HCT116 (cell line): ENCODE measurements around the gene RAB21.

Source experiments
- CEBPB ChIP-seq: IDR thresholded peaks from 2 replicates; pipeline ENCODE4 v1.6.1; 2012; ENCODE audit warnings: low read depth
- EGR1 ChIP-seq: IDR thresholded peaks from 2 replicates; pipeline ENCODE4 v1.6.1; 2012; ENCODE audit warnings: low read depth
- POLR2A ChIP-seq: IDR thresholded peaks from 2 replicates; pipeline ENCODE4 v1.7.0; 2011; ENCODE audit warnings: borderline replicate concordance; ENCODE audit not compliant: insufficient read depth, insufficient read length; ENCODE audit errors: extremely low read depth
- POLR2AphosphoS5 ChIP-seq: IDR thresholded peaks from 2 replicates; pipeline ENCODE4 v1.6.1; 2011; ENCODE audit warnings: mild to moderate bottlenecking, low read depth, low read length, moderate library complexity
- ZNF274 ChIP-seq: fragments of 200-500 bp; sonication (Bioruptor generic); IDR thresholded peaks from 2 replicates; pipeline ENCODE4 v1.6.1; 2014; ENCODE audit warnings: mild to moderate bottlenecking, low read depth, low read length, inconsistent platforms
- TF ChIP-seq, protein P1 (sequence below), 3 experiments: fragments of 200-600 bp in 1 of 3; sonication (generic) in 1 of 3; IDR thresholded peaks in 2 of 3; conservative IDR thresholded peaks in 1 of 3; 2 replicates each; pipeline ENCODE4 v1.5.1; 2012 to 2017; ENCODE audit warnings: low read depth in 2 of 3, low read length in 2 of 3, antibody characterized with exemption in 1 of 3, borderline replicate concordance in 1 of 3, control low read depth in 1 of 3, mild to moderate bottlenecking in 1 of 3, mixed read lengths in 1 of 3, mixed run types in 1 of 3, moderate library complexity in 1 of 3; ENCODE audit not compliant: insufficient read depth in 1 of 3
- TF ChIP-seq, protein P2 (sequence below): IDR thresholded peaks from 2 replicates; pipeline ENCODE4 v1.6.1; 2012

DNA sequence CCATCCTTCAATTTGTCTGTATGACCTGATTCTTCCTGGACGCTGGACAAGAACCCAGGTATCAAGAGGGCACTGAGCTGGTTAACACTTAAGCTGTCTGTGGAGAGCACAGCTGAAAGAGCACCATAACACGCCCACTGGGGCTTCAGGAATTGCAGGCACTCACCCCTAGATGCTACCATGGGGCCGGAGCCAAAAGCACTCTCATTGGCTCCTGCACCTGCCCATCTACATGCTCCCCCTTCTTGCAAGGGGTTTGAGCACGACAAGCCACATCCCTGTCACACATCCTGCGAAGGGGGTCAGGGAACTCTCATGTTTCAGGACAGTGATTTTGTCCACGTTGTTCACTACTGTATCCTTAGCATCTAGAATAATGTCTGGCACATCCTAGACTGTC is 49.8 kb downstream of the RAB21 start:
- TF ChIP-seq, protein P1, sequence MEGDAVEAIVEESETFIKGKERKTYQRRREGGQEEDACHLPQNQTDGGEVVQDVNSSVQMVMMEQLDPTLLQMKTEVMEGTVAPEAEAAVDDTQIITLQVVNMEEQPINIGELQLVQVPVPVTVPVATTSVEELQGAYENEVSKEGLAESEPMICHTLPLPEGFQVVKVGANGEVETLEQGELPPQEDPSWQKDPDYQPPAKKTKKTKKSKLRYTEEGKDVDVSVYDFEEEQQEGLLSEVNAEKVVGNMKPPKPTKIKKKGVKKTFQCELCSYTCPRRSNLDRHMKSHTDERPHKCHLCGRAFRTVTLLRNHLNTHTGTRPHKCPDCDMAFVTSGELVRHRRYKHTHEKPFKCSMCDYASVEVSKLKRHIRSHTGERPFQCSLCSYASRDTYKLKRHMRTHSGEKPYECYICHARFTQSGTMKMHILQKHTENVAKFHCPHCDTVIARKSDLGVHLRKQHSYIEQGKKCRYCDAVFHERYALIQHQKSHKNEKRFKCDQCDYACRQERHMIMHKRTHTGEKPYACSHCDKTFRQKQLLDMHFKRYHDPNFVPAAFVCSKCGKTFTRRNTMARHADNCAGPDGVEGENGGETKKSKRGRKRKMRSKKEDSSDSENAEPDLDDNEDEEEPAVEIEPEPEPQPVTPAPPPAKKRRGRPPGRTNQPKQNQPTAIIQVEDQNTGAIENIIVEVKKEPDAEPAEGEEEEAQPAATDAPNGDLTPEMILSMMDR (IDR thresholded peaks at IDR 0.05 in 2 of 3, conservative IDR thresholded peaks at IDR 0.05 in 1 of 3; ENCODE audit: borderline replicate concordance in 1 of 3, insufficient read depth in 1 of 3, low read depth in 2 of 3, low read length in 2 of 3): no peak
- TF ChIP-seq, protein P2, sequence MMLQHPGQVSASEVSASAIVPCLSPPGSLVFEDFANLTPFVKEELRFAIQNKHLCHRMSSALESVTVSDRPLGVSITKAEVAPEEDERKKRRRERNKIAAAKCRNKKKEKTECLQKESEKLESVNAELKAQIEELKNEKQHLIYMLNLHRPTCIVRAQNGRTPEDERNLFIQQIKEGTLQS: no peak
- no peak for TF ChIP-seq POLR2AphosphoS5
- no peak for TF ChIP-seq POLR2A
- TF ChIP-seq EGR1: no peak
- TF ChIP-seq CEBPB: no peak
- no peak for TF ChIP-seq ZNF274
